ENCODE results near the gene SLC39A3. TPM values are rescaled to one million over a fixed set of nuclear protein-coding genes. Genes with fewer than 3 reads are reported as not detected.

The SLC39A3 gene
- total and polyA plus RNA-seq, 2 experiments from 2014 or later, result 33.5 to 47.4 TPM

DNA sequence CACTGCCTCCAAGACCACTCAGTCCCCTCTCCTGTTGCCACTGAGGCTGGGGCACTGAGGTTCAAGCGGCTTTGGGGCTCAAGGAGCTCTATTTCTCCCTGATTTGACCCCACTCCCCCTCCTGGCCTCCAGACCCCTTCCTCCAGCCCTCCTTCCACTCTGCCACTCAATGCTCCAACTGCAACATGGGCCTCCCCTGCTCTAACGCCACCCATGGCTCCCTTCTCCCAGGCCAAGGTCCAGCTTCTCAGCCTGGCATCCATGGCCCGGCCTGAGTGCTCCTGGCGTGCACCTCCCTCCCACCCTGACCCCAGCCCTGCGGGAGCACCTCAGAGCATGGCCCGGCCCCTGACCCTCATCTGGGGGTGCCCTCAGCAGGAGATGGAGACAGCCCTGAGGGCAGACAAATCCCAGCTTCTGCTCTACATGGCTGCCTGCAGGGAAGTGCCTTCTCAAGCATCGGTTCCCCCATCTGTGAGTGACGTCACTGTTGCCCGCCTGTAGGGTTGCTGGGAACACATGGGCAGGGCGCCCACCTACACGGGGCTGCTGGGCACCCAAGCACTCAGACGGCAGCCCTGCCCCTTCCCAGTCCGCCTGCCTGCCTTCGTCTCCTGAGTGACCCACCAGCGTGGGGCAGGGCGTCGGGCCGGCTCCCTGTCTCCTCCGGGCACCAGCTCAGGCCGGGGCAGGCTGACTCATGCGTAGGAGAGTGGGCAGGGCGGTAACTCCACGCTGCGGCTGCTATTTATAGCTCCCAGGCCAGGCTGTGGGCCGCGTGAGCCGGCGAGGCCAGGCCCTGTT, 17.1 kb downstream of the SLC39A3 start:
- DNase-seq (ENCODE audit: low spot score) (peak; percentile 29), ATAC-seq (no peak)
- peaks cover 25% of the 10 kb centered on the region for H3K27me3 Mint-ChIP-seq (ENCODE audit: insufficient read depth, low read depth, poor library complexity)
- no peak overlapping the region for H3K27ac Mint-ChIP-seq
- peaks cover 19% of the 10 kb centered on the region for H3K4me1 Mint-ChIP-seq
- Histone ChIP-seq H3K27ac (ENCODE audit: low read depth) (no peak overlapping the region), H2AFZ (no peak overlapping the region), H3K4me3 (no peak overlapping the region), H3K4me2 (no peak overlapping the region), H3K27me3 (ENCODE audit: insufficient read depth) (0 out of 2 replicates have a peak, but pooled peaks cover 6% of the 10 kb centered on the region), H3K4me1 (ENCODE audit: insufficient read depth) (peaks cover 12% of the 10 kb centered on the region; the same call in 1 of the 2 replicates), H3F3A (replicated peaks; ENCODE audit: low read depth) (0 out of 2 replicates have a peak, but pooled peaks cover 5% of the 10 kb centered on the region), H3K36me3 (ENCODE audit: insufficient read depth) (no peaks in the 10 kb centered on the region), H3K9me2 (ENCODE audit: insufficient read depth) (no peaks in the 10 kb centered on the region), H4K20me1 (replicated peaks; ENCODE audit: insufficient read depth) (no peaks in the 10 kb centered on the region), H3K79me2 (replicated peaks; ENCODE audit: insufficient read depth) (no peaks in the 10 kb centered on the region)
- TF ChIP-seq ZNF462 (CRISPR knock-in tag; IDR thresholded peaks at IDR 0.05) (no peak), POLR2AphosphoS5 (IDR thresholded peaks at IDR 0.05; ENCODE audit: low read depth) (no peak), ZNF114 (CRISPR knock-in tag; IDR thresholded peaks at IDR 0.05) (no peak), CTCF (conservative IDR thresholded peaks at IDR 0.05; ENCODE audit: low read depth in 2 of 2) (no peak), NANOG (IDR thresholded peaks at IDR 0.05; ENCODE audit: borderline replicate concordance) (no peak), EZH2phosphoT487 (IDR thresholded peaks at IDR 0.05; ENCODE audit: unreplicated experiment) (no peak), EZH2 (IDR thresholded peaks at IDR 0.05; ENCODE audit: low read depth, unreplicated experiment) (no peak), JUNB (IDR thresholded peaks at IDR 0.05; ENCODE audit: unreplicated experiment) (no peak), ZNF331 (CRISPR knock-in tag; IDR thresholded peaks at IDR 0.05; ENCODE audit: low read depth) (no peak), CREB1 (CRISPR knock-in tag; IDR thresholded peaks at IDR 0.05; ENCODE audit: low read depth) (no peak)
- peaks cover 3% of the 10 kb centered on the region; the same call in 1 of the 3 replicates for H3K36me3 Mint-ChIP-seq (ENCODE audit: low read depth)
- H3K9me3 Mint-ChIP-seq, result no peaks in the 10 kb centered on the region
- peak overlapping the region; percentile 81; the same call in 1 of the 3 replicates for H3K4me3 Mint-ChIP-seq

Measured in GM23338 (cell line).